GM18498 (cell line): Measurements from ENCODE around the gene TBX18.

Experiments
- ATAC-seq: cut with Tn5 transposase; IDR thresholded peaks from one replicate; pipeline ENCODE4 v1.9.1; 2021; ENCODE audit warnings: mild to moderate bottlenecking, moderate library complexity; ENCODE audit not compliant: unreplicated experiment

The TBX18 gene

DNA sequence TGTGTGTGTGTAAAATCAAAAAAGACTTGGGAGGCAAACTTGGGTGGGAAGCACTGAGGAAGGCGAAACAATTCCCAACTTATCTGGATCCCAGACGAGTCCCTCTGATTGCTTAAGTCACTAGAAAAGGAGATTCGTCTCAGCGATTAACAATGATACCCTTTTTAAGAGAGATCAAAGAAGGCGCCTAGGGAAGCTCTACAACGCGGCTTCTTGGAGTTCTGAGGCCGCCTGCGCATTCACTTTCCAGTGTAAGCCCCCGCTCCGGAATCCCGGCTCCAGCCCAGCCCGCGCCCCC, 8.7 kb upstream of the TBX18 start:
- ATAC-seq: no peak

GRCh38 chr6:84772428-84773132, 8.2 kb upstream of the TBX18 start:
- no peak for ATAC-seq

- ATAC-seq: no peak
These were observed 7.5 kb upstream of the TBX18 start for GRCh38 chr6:84771756-84772356.

DNA sequence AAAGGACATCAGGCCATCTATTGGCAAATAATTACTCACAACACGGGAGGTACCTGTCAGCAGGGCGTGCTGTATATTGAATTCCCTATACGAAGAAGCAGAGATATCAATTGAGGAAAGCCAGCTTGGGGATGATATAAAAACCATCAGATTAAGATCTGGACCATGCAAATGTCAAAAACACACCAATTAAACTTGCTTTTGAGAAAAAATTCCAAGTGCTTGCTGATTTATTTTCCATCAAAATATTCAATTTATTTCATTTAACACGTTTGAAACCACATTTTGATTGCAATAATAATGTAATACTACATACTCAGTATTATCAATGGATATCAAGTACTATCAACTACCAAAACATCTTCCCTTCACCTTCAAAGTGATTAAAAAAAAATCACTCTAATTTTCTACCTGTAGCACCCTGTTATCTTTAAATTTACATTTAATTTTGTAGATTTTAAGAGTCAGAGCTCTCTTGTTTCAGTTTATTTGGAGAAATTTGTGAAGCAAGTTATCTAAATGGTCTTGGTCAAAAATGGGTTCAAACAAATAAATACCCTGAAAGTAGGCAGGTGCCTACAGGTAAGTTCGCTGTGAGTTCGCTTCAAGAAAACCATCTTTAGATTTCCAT, 6.8 kb upstream of the TBX18 start:
- no peak for ATAC-seq

DNA sequence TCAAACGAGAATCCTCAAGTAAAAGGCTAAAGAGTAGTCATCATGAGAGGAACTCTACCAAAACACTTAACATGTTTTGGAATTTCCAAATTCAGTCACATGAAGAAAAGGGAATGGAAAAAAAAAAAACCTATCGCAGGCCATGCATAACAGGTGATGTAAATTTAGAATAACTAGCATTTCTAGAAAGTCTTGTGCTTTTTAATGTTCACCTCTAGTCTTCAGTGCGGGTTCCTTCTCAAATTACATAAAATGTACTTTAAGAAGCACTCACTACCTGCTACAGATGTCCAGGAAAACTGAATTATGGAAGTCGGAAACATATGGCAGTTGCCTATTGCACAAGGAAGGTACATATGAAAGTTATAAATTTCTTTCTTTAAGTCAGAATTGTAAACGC, 6.1 kb upstream of the TBX18 start:
- no peak for ATAC-seq

- ATAC-seq: no peak
These were observed 4.9 kb upstream of the TBX18 start for GRCh38 chr6:84769306-84769705.

DNA sequence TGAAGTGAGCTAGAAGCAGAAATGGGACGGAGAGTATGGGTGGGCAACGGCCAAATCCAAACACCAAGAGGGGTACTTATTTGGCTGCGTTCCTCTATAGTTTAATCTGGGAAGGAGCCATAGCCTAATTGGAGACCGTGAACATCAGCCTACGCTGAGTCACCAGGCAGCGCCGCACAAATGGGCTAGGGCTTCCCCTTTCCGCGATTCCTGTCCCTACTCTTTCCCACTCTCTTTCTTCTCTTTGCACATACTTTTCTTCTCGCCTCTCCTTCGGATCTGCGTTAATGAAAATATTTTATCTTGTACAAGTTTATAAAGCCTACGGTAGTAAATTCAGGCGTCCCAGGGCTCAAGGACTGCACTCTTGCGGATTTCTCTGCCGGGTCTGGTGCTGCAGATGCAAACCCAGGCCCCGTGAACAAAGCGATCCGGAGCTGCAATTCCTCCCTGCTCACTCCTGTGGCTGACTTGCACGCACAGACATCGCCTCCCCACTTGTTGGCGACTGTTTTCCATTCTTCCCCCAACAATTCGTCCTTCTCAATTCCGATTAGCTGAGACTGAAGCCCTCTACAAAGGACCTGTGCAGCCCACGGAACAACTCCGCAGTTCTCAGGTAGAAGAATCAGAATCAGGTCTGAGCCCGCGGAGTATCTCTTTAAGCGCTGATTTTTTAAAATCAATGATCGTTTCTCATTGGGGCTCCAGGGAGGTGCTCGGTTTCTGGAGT, 4.2 kb upstream of the TBX18 start:
- ATAC-seq: no peak

GRCh38 chr6:84767526-84768201, 3.3 kb upstream of the TBX18 start:
- no peak for ATAC-seq

- ATAC-seq: no peak
These were observed 2.6 kb upstream of the TBX18 start for GRCh38 chr6:84766799-84767525.

- ATAC-seq: no peak
These were observed 1.9 kb upstream of the TBX18 start for GRCh38 chr6:84766118-84766798.

- no peak for ATAC-seq
These were observed 489 bp downstream of the TBX18 start for GRCh38 chr6:84763886-84764331.

DNA sequence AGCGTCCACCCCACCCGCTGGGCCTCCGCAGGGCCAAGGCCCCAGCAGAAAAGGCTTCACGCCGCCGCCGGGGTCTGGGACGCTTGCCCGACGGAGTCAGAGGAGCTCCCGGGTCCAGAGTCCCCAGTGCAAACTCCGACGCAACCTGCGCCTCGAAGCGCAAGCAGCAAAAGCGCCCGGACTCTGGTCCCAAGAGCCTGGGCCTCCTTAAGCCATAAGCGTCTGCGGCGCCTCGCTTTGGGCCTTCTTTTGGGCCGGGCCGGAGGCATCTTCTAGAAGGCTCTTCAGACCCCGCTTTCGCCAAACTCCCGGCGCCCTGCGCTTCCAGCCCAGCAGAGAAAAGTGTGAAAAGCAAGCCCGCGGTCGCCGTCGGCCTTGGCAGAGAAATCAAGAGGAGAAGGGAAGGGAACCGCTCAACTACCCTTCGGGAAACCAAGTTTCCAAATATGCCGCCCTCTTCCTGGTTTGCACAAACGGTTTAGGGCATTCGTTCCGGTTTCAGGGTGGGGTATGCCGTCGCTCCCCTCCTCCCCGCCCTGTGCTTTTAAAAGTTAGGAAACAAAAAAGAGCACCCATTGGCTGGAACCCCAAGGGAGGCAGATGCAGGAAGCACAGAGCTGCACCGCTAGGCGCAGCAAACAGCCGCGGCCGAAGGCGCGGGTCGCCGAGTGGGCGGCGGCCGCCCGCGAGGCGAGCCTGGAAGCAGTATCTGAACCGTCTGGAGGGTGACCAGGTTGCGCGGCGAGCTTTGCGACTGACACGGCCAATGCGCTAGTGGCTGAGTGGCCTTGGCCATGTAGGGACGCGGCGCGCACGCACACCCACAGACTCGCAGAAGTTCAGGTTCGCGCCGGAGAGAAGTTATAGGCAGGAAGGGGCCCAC, 1.2 kb downstream of the TBX18 start:
- ATAC-seq: no peak

DNA sequence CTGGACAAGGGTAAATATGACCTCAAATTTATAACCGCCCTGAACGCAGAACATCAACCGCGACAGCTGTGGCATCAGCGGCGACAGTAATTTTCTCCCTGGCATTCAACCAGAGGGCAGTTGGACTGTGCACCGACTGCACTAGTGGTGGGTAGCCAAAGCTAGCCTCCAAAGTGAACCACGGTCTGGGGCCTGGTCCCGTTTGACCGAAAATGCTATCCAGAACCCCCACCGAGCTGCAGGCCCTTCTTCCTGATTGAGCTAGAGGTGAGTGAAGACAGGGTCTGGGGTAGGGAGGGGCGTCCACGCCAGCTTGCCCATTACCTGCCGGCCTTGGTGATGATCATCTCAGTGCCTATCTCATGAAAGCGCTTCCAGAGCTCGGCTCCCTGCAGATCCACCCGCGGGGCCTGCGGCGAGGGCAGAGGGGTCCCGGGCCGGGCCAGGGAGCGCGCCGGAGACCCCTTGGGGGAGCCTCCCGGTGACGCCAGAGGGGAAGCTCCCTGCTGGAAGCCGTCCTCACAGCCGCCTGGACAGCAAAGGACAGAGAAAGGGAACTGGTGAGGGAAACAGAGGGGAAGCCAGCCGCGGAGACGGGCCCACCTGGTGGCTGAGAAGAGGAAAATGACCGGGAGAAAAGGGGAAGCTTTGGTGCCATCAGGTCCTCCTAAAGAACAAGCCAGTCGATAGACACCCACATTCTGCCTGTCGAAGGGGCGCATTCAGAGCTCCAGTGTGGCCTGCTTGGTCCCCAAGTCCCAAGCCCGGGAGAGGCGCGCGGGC, 2.0 kb downstream of the TBX18 start:
- ATAC-seq: no peak

DNA sequence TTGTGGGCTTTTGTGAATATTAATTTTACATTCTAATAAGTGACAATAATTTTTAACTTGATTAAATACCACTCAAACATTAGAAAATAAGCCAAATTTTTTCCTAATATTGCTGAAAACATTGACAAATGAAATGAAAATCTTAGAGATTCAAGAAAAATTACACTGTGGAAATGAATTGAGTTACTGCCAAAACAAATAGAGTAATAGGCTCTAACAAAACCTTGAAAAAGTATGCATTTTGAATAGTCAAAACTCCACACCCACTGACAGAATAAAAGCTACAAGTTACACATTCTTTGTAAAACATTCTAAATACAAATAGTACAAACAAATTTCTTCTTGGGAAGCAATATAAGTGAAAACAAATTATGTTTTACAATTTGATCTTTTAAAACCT, 5.9 kb downstream of the TBX18 start:
- ATAC-seq: no peak

DNA sequence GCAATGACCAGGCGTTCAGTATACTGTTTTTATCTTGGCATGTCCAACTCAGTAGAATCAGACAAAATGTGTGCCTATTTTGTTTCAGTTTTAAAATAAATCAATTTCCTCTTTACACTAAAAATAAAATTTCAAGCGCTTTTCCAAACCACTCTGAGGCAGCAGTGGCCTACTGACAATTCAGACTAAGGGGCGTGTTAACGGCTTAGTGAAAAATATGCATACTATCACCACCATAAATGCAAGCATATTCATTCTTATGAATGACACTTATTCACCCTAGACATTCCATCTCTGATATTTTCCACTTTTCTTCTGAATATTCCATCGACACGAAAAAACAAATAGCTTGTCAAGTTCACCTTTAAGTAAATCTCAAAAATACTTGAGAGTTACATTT, 7.5 kb downstream of the TBX18 start:
- ATAC-seq: no peak

DNA sequence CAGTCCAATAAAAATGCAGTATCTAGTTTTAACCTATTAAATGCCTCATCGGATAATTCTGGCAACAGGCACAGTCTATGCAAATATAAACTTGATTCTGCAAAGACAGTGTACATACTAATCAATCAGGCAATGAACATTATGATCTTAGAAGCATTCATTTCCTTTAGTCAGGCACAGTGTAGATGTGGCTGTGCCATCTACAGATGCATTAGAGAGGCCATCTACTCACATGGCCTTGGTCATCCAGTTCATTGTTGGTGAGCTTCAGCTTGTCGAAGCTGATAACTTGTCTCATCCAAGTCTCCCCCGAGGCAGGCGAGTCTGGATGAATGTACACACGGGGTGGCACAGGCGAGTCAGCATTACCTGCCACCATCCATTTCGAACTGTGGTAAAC, 7.9 kb downstream of the TBX18 start:
- no peak for ATAC-seq

GRCh38 chr6:84753173-84753572, 11.2 kb downstream of the TBX18 start:
- ATAC-seq: no peak

- ATAC-seq: no peak
These were observed 12.1 kb downstream of the TBX18 start for GRCh38 chr6:84752118-84752850.
